GM18505 (cell line): ENCODE measurements around the gene NUDT19.
"Not testable (repeated sequence)": the region's sequence is repeated elsewhere in the genome, so short reads cannot be mapped to it uniquely, and the experiment has no call there.

Experiments
- ATAC-seq: cut with Tn5 transposase; IDR thresholded peaks from one replicate; pipeline ENCODE4 v1.9.1; 2021; ENCODE audit not compliant: unreplicated experiment
- POLR2A ChIP-seq: IDR thresholded peaks from 4 replicates; pipeline ENCODE4 v1.6.1; 2011; ENCODE audit warnings: borderline replicate concordance; ENCODE audit not compliant: insufficient read depth, insufficient read length; ENCODE audit errors: extremely low read depth

Gene NUDT19

GRCh38 chr19:32691291-32691951 lies at the start of gene NUDT19:
TSS of gene NUDT19 (plus strand) at chr19:32691821. CDS start at chr19:32691961, 140 bp downstream.
- ATAC-seq = peak; percentile 84

GRCh38 chr19:32642771-32643170 lies 48.9 kb upstream of the NUDT19 start:
- TF ChIP-seq POLR2A = no peak
- ATAC-seq = no peak

More at GRCh38 chr19:32691291-32691951, at the start of gene NUDT19:
- TF ChIP-seq POLR2A = peak; percentile 90

GRCh38 chr19:32646556-32646955 lies 45.1 kb upstream of the NUDT19 start:
- ATAC-seq = no peak
- TF ChIP-seq POLR2A = no peak

- no peak for ATAC-seq
- TF ChIP-seq POLR2A = no peak
Measured at GRCh38 chr19:32647361-32647760, 44.3 kb upstream of the NUDT19 start.

GRCh38 chr19:32649751-32650150 lies 41.9 kb upstream of the NUDT19 start:
- ATAC-seq = no peak
- TF ChIP-seq POLR2A = no peak

- ATAC-seq = no peak
- no peak for TF ChIP-seq POLR2A
Measured at GRCh38 chr19:32650671-32651070, 41.0 kb upstream of the NUDT19 start.

- TF ChIP-seq POLR2A = no peak
- no peak for ATAC-seq
Measured at GRCh38 chr19:32651729-32652140, 39.9 kb upstream of the NUDT19 start.

GRCh38 chr19:32652331-32652730 lies 39.3 kb upstream of the NUDT19 start:
- not testable (repeated sequence) for ATAC-seq

- no peak for TF ChIP-seq POLR2A
- no peak for ATAC-seq
Measured at GRCh38 chr19:32652894-32653598, 38.6 kb upstream of the NUDT19 start.

- TF ChIP-seq POLR2A = no peak
- no peak for ATAC-seq
Measured at GRCh38 chr19:32653599-32653915, 38.1 kb upstream of the NUDT19 start.

- not testable (repeated sequence) for ATAC-seq
Measured at GRCh38 chr19:32656379-32656778, 35.2 kb upstream of the NUDT19 start.

- TF ChIP-seq POLR2A = no peak
- ATAC-seq = no peak
Measured at GRCh38 chr19:32658075-32658474, 33.5 kb upstream of the NUDT19 start.

GRCh38 chr19:32658527-32658926 lies 33.1 kb upstream of the NUDT19 start:
- ATAC-seq = no peak

GRCh38 chr19:32661318-32661717 lies 30.3 kb upstream of the NUDT19 start:
- TF ChIP-seq POLR2A = no peak

More at GRCh38 chr19:32658527-32658926, 33.1 kb upstream of the NUDT19 start:
- no peak for TF ChIP-seq POLR2A

GRCh38 chr19:32662186-32662585 lies 29.4 kb upstream of the NUDT19 start:
- ATAC-seq = no peak
- TF ChIP-seq POLR2A = no peak

More at GRCh38 chr19:32661318-32661717, 30.3 kb upstream of the NUDT19 start:
- no peak for ATAC-seq

GRCh38 chr19:32666084-32666483 lies 25.5 kb upstream of the NUDT19 start:
- ATAC-seq = no peak
- no peak for TF ChIP-seq POLR2A
